WTC11 (cell line): ENCODE measurements around the gene DNAJB12.

Experiments
- ARID4B ChIP-seq: sonication (generic); formaldehyde crosslinking; IDR thresholded peaks from 2 replicates; pipeline ENCODE4 v1.8.0; 2023; ENCODE audit warnings: missing genetic modification reagents, mild to moderate bottlenecking, borderline replicate concordance
- ATF2 ChIP-seq: sonication (generic); formaldehyde crosslinking; IDR thresholded peaks from 2 replicates; pipeline ENCODE4 v1.8.1; 2022; ENCODE audit warnings: low read depth, missing genetic modification reagents, borderline replicate concordance
- ATF3 ChIP-seq: sonication (generic); formaldehyde crosslinking; conservative IDR thresholded peaks from 2 replicates; pipeline ENCODE4 v1.8.1; 2022; ENCODE audit warnings: mild to moderate bottlenecking, missing genetic modification reagents
- CBFB ChIP-seq: sonication (generic); formaldehyde crosslinking; IDR thresholded peaks from 2 replicates; pipeline ENCODE4 v1.8.1; 2022; ENCODE audit warnings: mild to moderate bottlenecking, low read depth, missing genetic modification reagents
- CTCF ChIP-seq: fragments of 200-600 bp; IDR thresholded peaks from 2 replicates; pipeline ENCODE4 v1.8.0; 2022; ENCODE audit warnings: antibody characterized with exemption
- ETV6 ChIP-seq: sonication (generic); formaldehyde crosslinking; IDR thresholded peaks from 2 replicates; pipeline ENCODE4 v1.8.1; 2022; ENCODE audit warnings: mild to moderate bottlenecking, missing genetic modification reagents
- FOXP1 ChIP-seq: sonication (generic); formaldehyde crosslinking; IDR thresholded peaks from 2 replicates; pipeline ENCODE4 v1.8.0; 2022; ENCODE audit warnings: missing genetic modification reagents, mild to moderate bottlenecking, moderate library complexity, borderline replicate concordance
- GABPB1 ChIP-seq: sonication (generic); formaldehyde crosslinking; IDR thresholded peaks from 2 replicates; pipeline ENCODE4 v1.8.1; 2023; ENCODE audit warnings: mild to moderate bottlenecking, missing genetic modification reagents
- NFYB ChIP-seq: sonication (generic); formaldehyde crosslinking; conservative IDR thresholded peaks from 2 replicates; pipeline ENCODE4 v1.8.0; 2022; ENCODE audit warnings: low read depth, missing genetic modification reagents
- OVOL2 ChIP-seq: fragments of 250-450 bp; sonication (Bioruptor Pico); IDR thresholded peaks from 2 replicates; pipeline ENCODE4 v1.9.0; 2021; ENCODE audit warnings: mild to moderate bottlenecking, borderline replicate concordance
- SMAD3 ChIP-seq: sonication (generic); formaldehyde crosslinking; IDR thresholded peaks from 2 replicates; pipeline ENCODE4 v1.8.0; 2022; ENCODE audit warnings: missing genetic modification reagents, mild to moderate bottlenecking, borderline replicate concordance
- USF2 ChIP-seq: sonication (generic); formaldehyde crosslinking; IDR thresholded peaks from 2 replicates; pipeline ENCODE4 v1.8.1; 2023; ENCODE audit warnings: mild to moderate bottlenecking, missing genetic modification reagents, moderate library complexity
- ZNF512 ChIP-seq: sonication (generic); formaldehyde crosslinking; IDR thresholded peaks from 2 replicates; pipeline ENCODE4 v1.8.1; 2022; ENCODE audit warnings: missing genetic modification reagents, borderline replicate concordance

GRCh38 chr10:72337039-72337629, 17.6 kb downstream of the DNAJB12 start:
- TF ChIP-seq CTCF (peak; percentile 98), USF2 (CRISPR knock-in tag) (no peak), CBFB (CRISPR knock-in tag) (no peak), ZNF512 (no peak), NFYB (CRISPR knock-in tag) (no peak), FOXP1 (CRISPR knock-in tag) (no peak), GABPB1 (CRISPR knock-in tag) (no peak), ETV6 (CRISPR knock-in tag) (no peak), ATF2 (CRISPR knock-in tag) (no peak), SMAD3 (CRISPR knock-in tag) (no peak), OVOL2 (CRISPR knock-in tag) (no peak), ARID4B (CRISPR knock-in tag) (no peak), ATF3 (CRISPR knock-in tag) (no peak)
